Endothelial cell (in vitro differentiated cells): ENCODE results near the gene TMEM187. TPM values are rescaled to one million over a fixed set of nuclear protein-coding genes. Genes with fewer than 3 reads are reported as not detected.

Experiments
- DNase-seq: peaks from one replicate; pipeline ENCODE4 v3.0.0; 2021; ENCODE audit warnings: low spot score
- H3K27ac Mint-ChIP-seq: one replicate; pipeline ENCODE4 v1.8.0; 2021; ENCODE audit warnings: mixed read lengths, inconsistent platforms; ENCODE audit not compliant: unreplicated experiment
- H3K27me3 Mint-ChIP-seq: one replicate; pipeline ENCODE4 v1.8.0; 2021; ENCODE audit warnings: mild to moderate bottlenecking, moderate library complexity, mixed read lengths, inconsistent platforms; ENCODE audit not compliant: unreplicated experiment
- H3K36me3 Mint-ChIP-seq: one replicate; pipeline ENCODE4 v1.8.0; 2021; ENCODE audit warnings: mild to moderate bottlenecking, low read depth, mixed read lengths, inconsistent platforms; ENCODE audit not compliant: unreplicated experiment
- H3K4me1 Mint-ChIP-seq: one replicate; pipeline ENCODE4 v1.8.0; 2021; ENCODE audit warnings: mild to moderate bottlenecking, mixed read lengths, inconsistent platforms; ENCODE audit not compliant: unreplicated experiment
- H3K4me3 Mint-ChIP-seq: one replicate; pipeline ENCODE4 v1.8.0; 2021; ENCODE audit warnings: mild to moderate bottlenecking, mixed read lengths, inconsistent platforms; ENCODE audit not compliant: unreplicated experiment
- H3K9me3 Mint-ChIP-seq: one replicate; pipeline ENCODE4 v1.8.0; 2021; ENCODE audit warnings: mixed read lengths, inconsistent platforms; ENCODE audit not compliant: unreplicated experiment
- total RNA-seq: library from RNA; stranded (reverse); fragmentation: NEBNext Ultra II Directional; extraction: Animal tissue kit (Norgen Biotek cat#: 25700); gene quantifications from one replicate; pipeline ENCODE4 v1.2.1, GENCODE V29; 2021; ENCODE audit not compliant: unreplicated experiment
- TF ChIP-seq, protein P1 (sequence below): fragments of 200-600 bp; sonication (generic); IDR thresholded peaks from one replicate; pipeline ENCODE4 v1.5.0; 2021; ENCODE audit warnings: antibody characterized with exemption; ENCODE audit not compliant: unreplicated experiment

TMEM187 gene
- total RNA-seq, 1 donor from 2014 or later, result 12.0 TPM

DNA sequence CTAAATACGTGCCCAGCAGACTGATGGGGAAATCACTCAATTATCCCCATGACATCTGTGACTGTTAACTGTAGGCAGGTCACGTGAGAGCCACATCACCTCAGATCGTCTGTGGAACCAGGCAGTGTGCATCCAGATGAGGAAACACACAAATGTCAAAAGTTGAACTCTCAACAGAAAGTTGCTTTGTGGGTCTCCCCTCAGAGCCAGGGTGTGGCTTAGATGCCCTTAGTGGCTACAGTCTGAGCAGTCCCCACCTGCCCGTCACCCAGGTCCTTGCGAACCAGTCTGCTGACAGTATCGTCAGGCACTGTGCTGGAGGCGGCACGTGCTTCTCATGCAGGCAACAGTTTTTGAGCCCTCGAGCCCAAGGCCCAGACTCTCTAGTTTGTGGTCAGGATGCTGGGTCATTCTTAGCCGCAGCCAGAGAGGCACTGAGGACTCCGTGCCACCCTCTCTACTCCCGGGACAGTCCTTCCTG lies 10.8 kb downstream of the TMEM187 start:
- TF ChIP-seq, protein P1, sequence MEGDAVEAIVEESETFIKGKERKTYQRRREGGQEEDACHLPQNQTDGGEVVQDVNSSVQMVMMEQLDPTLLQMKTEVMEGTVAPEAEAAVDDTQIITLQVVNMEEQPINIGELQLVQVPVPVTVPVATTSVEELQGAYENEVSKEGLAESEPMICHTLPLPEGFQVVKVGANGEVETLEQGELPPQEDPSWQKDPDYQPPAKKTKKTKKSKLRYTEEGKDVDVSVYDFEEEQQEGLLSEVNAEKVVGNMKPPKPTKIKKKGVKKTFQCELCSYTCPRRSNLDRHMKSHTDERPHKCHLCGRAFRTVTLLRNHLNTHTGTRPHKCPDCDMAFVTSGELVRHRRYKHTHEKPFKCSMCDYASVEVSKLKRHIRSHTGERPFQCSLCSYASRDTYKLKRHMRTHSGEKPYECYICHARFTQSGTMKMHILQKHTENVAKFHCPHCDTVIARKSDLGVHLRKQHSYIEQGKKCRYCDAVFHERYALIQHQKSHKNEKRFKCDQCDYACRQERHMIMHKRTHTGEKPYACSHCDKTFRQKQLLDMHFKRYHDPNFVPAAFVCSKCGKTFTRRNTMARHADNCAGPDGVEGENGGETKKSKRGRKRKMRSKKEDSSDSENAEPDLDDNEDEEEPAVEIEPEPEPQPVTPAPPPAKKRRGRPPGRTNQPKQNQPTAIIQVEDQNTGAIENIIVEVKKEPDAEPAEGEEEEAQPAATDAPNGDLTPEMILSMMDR, result no peak
- no peak for DNase-seq
- no peak overlapping the region for H3K27ac Mint-ChIP-seq
- no peaks in the 10 kb centered on the region for H3K36me3 Mint-ChIP-seq
- peaks cover 4% of the 10 kb centered on the region for H3K27me3 Mint-ChIP-seq
- no peaks in the 10 kb centered on the region for H3K9me3 Mint-ChIP-seq
- H3K4me1 Mint-ChIP-seq, result peaks cover 4% of the 10 kb centered on the region
- no peak overlapping the region for H3K4me3 Mint-ChIP-seq

DNA sequence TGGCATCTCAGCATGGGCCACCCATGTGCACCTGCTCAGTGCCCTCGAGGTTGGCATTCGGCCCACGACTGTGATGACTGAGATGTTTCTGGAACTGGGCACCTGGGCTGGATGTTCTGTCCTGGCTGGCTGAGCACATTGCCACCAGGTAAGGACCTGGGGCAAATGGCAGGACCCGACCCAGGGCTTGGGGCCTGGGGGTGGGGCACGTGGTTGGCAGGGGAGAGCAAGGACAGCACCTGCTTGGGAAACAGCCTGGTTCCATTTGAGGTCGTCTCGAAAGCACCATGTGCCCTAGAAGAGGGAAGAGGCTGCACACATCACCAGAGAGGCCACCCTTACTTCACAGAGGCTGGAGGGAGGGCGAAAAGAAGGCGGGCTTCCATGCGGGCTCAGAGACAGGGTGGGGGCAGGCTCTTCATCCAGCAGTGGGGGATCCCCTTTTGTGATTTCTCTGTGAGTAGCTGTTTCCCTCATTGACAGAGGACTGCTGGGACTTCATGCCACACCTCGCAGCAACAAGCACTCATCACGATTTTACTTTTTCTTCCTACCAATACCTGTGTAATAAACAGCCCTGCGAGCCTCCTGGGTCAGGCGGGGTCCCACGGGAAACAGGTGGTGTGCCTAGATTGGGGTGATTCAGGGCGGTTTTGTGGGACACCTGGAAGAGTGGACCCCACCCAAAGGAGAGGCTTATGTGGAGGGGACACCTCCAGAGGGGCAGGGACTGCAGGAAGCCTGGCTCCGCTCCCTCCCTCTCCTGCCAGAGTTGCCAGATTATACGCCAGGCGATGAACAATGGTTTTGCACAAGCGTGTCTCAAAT lies 12.0 kb downstream of the TMEM187 start:
- TF ChIP-seq, protein P1, result no peak
- no peak for DNase-seq
- Mint-ChIP-seq H3K9me3 (no peaks in the 10 kb centered on the region), H3K4me1 (peaks cover 4% of the 10 kb centered on the region), H3K27ac (no peak overlapping the region), H3K36me3 (no peaks in the 10 kb centered on the region), H3K27me3 (peaks cover 4% of the 10 kb centered on the region), H3K4me3 (no peak overlapping the region)

DNA sequence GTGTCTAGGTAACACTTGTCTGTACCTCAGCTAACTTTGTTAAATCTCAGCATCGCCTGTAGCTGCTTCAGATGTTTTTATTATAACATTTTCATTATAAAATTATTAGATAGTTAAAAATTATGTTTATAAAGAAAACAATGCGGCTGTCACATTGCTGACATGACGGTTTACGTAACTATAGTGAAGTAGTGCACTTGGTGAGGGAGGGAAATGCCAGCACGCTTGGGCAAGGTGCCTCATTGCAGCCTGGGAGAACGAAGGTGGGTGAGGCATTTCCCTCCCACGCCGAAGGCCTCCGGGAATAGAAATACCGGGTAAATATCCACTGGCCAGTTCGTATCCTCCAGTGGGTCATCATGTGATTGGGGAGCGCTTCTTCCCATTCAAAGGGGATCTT lies 15.9 kb downstream of the TMEM187 start:
- DNase-seq, result no peak
- no peak overlapping the region for H3K27ac Mint-ChIP-seq
- H3K9me3 Mint-ChIP-seq, result no peaks in the 10 kb centered on the region
- no peaks in the 10 kb centered on the region for H3K36me3 Mint-ChIP-seq
- no peak overlapping the region for H3K4me3 Mint-ChIP-seq
- H3K27me3 Mint-ChIP-seq, result peaks cover 4% of the 10 kb centered on the region
- TF ChIP-seq, protein P1, result no peak
- H3K4me1 Mint-ChIP-seq, result peaks cover 4% of the 10 kb centered on the region

DNA sequence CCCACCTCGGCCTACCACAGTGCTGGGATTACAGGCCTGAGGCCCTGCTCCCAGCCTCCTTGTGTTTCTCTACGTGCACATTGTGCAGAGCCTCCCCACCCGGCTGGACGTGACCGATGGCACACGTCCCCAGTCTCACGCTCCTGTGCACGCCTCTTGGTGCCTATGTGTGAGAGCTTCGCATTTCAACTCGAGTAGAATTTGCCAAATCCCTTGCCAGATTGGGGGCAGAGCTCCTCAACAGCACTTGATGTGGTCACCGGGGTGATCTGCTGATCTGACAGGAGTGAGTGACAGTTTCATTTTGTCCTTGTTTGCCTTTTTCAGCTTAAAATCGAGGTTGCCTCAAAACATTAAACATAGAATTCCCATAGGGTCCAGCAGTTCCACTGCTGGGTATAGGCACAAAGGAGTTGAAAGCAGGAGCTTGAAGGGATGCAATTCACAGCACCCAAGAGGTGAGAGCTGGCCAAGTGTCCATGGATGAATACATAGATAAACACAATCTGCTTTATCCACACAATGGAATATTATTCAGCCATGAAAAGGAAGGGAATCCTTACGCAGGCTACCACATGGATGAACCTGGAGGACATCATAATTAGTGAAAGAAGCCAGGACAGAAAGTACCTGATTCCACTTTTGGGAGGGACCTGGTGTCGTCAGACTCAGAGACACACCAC lies 17.6 kb downstream of the TMEM187 start:
- Mint-ChIP-seq H3K27ac (no peak overlapping the region), H3K9me3 (no peaks in the 10 kb centered on the region), H3K4me3 (no peak overlapping the region), H3K27me3 (peaks cover 4% of the 10 kb centered on the region), H3K4me1 (no peaks in the 10 kb centered on the region), H3K36me3 (no peaks in the 10 kb centered on the region)
- TF ChIP-seq, protein P1, result no peak
- DNase-seq, result no peak
